K562 (cell line): ENCODE measurements around the gene USP10. TPM values are rescaled to one million over a fixed set of nuclear protein-coding genes. Genes with fewer than 3 reads are reported as not detected.

Experiments
- ATAC-seq: fragments of 200-7000 bp; cut with Tn5 transposase; 3 replicates; pipeline ENCODE4 v1.9.1; 2020; ENCODE audit warnings: moderate library complexity
- BruUV-seq: library from RNA; stranded (reverse); fragments of 400-500 nt; replicated peaks from 2 replicates; lab custom pipeline; 2021; lab: Mats Ljungman, UMichigan
- CTCF ChIA-PET: fragments of 300-600 bp; formaldehyde crosslinking; extraction: SDS; loops from one replicate; lab custom pipeline; 2021; ENCODE audit warnings: low intra/inter-chr PET ratio; lab: Yijun Ruan, JAX
- POLR2A ChIA-PET: fragments of 300-600, 350-650 bp; sonication (Branson Sonifier 250); formaldehyde crosslinking; extraction: SDS; loops from one replicate; lab custom pipeline; 2021; ENCODE audit warnings: antibody characterized with exemption, inconsistent platforms; lab: Yijun Ruan, JAX
- DNase-seq, 4 experiments: peaks; one replicate each; pipeline versions ENCODE4 v3.0.0 to v3.0.0-alpha.2; 2011 to 2018; ENCODE audit warnings: low spot score in 3 of 4, mixed read lengths in 3 of 4; ENCODE audit errors: extremely low read depth in 1 of 4
- FAIRE-seq: peaks from 2 replicates; lab custom pipeline; 2011; peaks lifted over from hg19 to GRCh38; lab: Jason Lieb, UNC
- H2AFZ ChIP-seq: 2 replicates; pipeline ENCODE4 v1.6.0; 2011; ENCODE audit warnings: low read depth, low read length, control low read depth, inconsistent platforms
- H3K27ac ChIP-seq: fragments of 200-600 bp; 3 replicates; pipeline ENCODE4 v1.8.0; 2011; ENCODE audit warnings: low read depth, mild to moderate bottlenecking, control low read depth, inconsistent platforms, low read length, moderate library complexity, mixed read lengths; ENCODE audit errors: extremely low read depth
- H3K27me3 ChIP-seq, 2 experiments: fragments of 300-600 bp in 1 of 2; 2 replicates in 1 of 2; 3 replicates in 1 of 2; pipeline versions ENCODE4 v1.6.0 to v1.8.0; 2011; ENCODE audit warnings: inconsistent platforms in 2 of 2, low read length in 2 of 2, mild to moderate bottlenecking in 1 of 2, mixed read lengths in 1 of 2, moderate library complexity in 1 of 2; ENCODE audit not compliant: control insufficient read depth in 2 of 2, insufficient read depth in 2 of 2
- H3K36me3 ChIP-seq: fragments of 300-600 bp; 3 replicates; pipeline ENCODE4 v1.8.0; 2011; ENCODE audit warnings: mild to moderate bottlenecking, low read length, inconsistent platforms; ENCODE audit not compliant: control insufficient read depth, insufficient read depth
- H3K4me1 ChIP-seq, 2 experiments: fragments of 200-600 bp in 1 of 2; replicated peaks in 1 of 2; 2 replicates in 1 of 2; 3 replicates in 1 of 2; pipeline versions ENCODE4 v1.5.1 to v1.8.0; 2011; ENCODE audit warnings: inconsistent platforms in 2 of 2, low read length in 2 of 2, mild to moderate bottlenecking in 1 of 2, mixed read lengths in 1 of 2, moderate library complexity in 1 of 2; ENCODE audit not compliant: control insufficient read depth in 2 of 2, insufficient read depth in 2 of 2
- H3K4me2 ChIP-seq: 2 replicates; pipeline ENCODE4 v1.6.1; 2011; ENCODE audit warnings: low read length, control low read depth, inconsistent platforms, mixed read lengths; ENCODE audit not compliant: insufficient read depth
- H3K4me3 ChIP-seq: fragments of 200-600 bp; sonication (generic), shearing (Covaris generic); 2 replicates; pipeline ENCODE4 v1.5.1; 2016; ENCODE audit warnings: control low read depth, inconsistent platforms
- H3K79me2 ChIP-seq: fragments of 200-600 bp; 3 replicates; pipeline ENCODE4 v1.8.0; 2011; ENCODE audit warnings: low read length, inconsistent platforms; ENCODE audit not compliant: control insufficient read depth, insufficient read depth
- H3K9ac ChIP-seq, 2 experiments: 2 replicates each; pipeline versions ENCODE4 v1.6.0 to v1.6.1; 2011; ENCODE audit warnings: low read depth in 2 of 2, low read length in 2 of 2, control low read depth in 1 of 2, inconsistent platforms in 1 of 2, mild to moderate bottlenecking in 1 of 2, mixed read lengths in 1 of 2; ENCODE audit not compliant: insufficient read depth in 1 of 2
- H3K9me1 ChIP-seq: one replicate; pipeline ENCODE4 v1.6.0; 2011; ENCODE audit warnings: inconsistent platforms, mild to moderate bottlenecking, low read length, moderate library complexity; ENCODE audit not compliant: control insufficient read depth, insufficient read depth
- H3K9me3 ChIP-seq: replicated peaks from 2 replicates; pipeline ENCODE4 v1.5.1; 2011; ENCODE audit warnings: low read depth, low read length, inconsistent platforms; ENCODE audit not compliant: control insufficient read depth, insufficient read depth
- H4K20me1 ChIP-seq: replicated peaks from 2 replicates; pipeline ENCODE4 v1.6.1; 2011; ENCODE audit warnings: low read length, inconsistent platforms, mixed read lengths; ENCODE audit not compliant: control insufficient read depth, insufficient read depth
- BCOR ChIP-seq: fragments of 450-650 bp; IDR thresholded peaks from 2 replicates; pipeline ENCODE4 v1.6.1; 2016
- BMI1 ChIP-seq: fragments of 150-350 bp; IDR thresholded peaks from 2 replicates; pipeline ENCODE4 v1.6.1; 2014; ENCODE audit warnings: low read length
- CEBPG ChIP-seq, 3 experiments: fragments of 200-800 bp in 1 of 3; sonication (Bioruptor generic) in 1 of 3; sonication (generic) in 1 of 3; formaldehyde crosslinking in 1 of 3; IDR thresholded peaks in 2 of 3; conservative IDR thresholded peaks in 1 of 3; 2 replicates each; pipeline versions ENCODE4 v1.6.1 to v1.8.0; 2016 to 2022; ENCODE audit warnings: missing compliant biosample characterization in 2 of 3, missing genetic modification characterization in 2 of 3, mild to moderate bottlenecking in 1 of 3, missing genetic modification reagents in 1 of 3
- FOXJ3 ChIP-seq: sonication (generic); formaldehyde crosslinking; IDR thresholded peaks from 2 replicates; pipeline ENCODE4 v1.4.0; 2020; ENCODE audit warnings: mild to moderate bottlenecking, missing genetic modification reagents
- LARP7 ChIP-seq: fragments of 450-650 bp; IDR thresholded peaks from 2 replicates; pipeline ENCODE4 v1.6.1; 2016
- NFIX ChIP-seq: fragments of 250-450 bp; sonication (Bioruptor Pico); IDR thresholded peaks from 2 replicates; pipeline ENCODE4 v1.4.0; 2020; ENCODE audit warnings: low read depth, mild to moderate bottlenecking, moderate library complexity
- POLR2AphosphoS5 ChIP-seq: IDR thresholded peaks from 2 replicates; pipeline ENCODE4 v1.6.1; 2011; ENCODE audit warnings: mild to moderate bottlenecking, low read depth, low read length, moderate library complexity; ENCODE audit not compliant: control insufficient read depth, insufficient read depth
- RCOR1 ChIP-seq, 2 experiments: IDR thresholded peaks; 2 replicates each; pipeline ENCODE4 v1.6.1; 2012; ENCODE audit warnings: low read depth in 2 of 2, low read length in 2 of 2, borderline replicate concordance in 1 of 2, improper control_type of control experiment in 1 of 2
- ZBTB17 ChIP-seq: fragments of 450-650 bp; formaldehyde crosslinking; IDR thresholded peaks from 2 replicates; pipeline ENCODE4 v1.4.0; 2020; ENCODE audit warnings: mild to moderate bottlenecking
- ZBTB34 ChIP-seq: fragments of 250-450 bp; sonication (Bioruptor Pico); IDR thresholded peaks from 2 replicates; pipeline ENCODE4 v1.8.0; 2021; ENCODE audit warnings: mild to moderate bottlenecking, moderate library complexity
- ZBTB43 ChIP-seq: sonication (generic); formaldehyde crosslinking; IDR thresholded peaks from 2 replicates; pipeline ENCODE4 v1.8.0; 2023; ENCODE audit warnings: mild to moderate bottlenecking, missing genetic modification reagents
- ZHX1 ChIP-seq: fragments of 150-350 bp; conservative IDR thresholded peaks from 2 replicates; pipeline ENCODE4 v1.6.1; 2014; ENCODE audit warnings: low read length
- ZNF280B ChIP-seq: fragments of 250-450 bp; sonication (Bioruptor Pico); IDR thresholded peaks from 2 replicates; pipeline ENCODE4 v1.5.1; 2021; ENCODE audit warnings: mild to moderate bottlenecking
- WGBS: fragments of 100-300 bp; shearing (Covaris generic); methylation state at CpG from one replicate; pipeline ENCODE4 v1.1.6; 2016; ENCODE audit warnings: low coverage, mixed read lengths; ENCODE audit not compliant: insufficient coverage; ENCODE audit errors: missing lambda C conversion rate; 5-methylcytosine and 5-hydroxymethylcytosine counted together
- in situ Hi-C: fragments of 300-500 bp; cut with MboI; formaldehyde crosslinking; loops from 4 replicates; pipeline ENCODE4 v1.15.0; 2018; ENCODE audit warnings: inconsistent platforms, mixed read lengths
- intact Hi-C: fragments of 100-400 bp; cut with micrococcal nuclease; formaldehyde crosslinking; loops from 2 replicates; pipeline ENCODE4 v1.14.2; 2022
- polyA plus RNA-seq, 8 experiments: library from polyadenylated mRNA; depleted of rRNA in 4 of 8; stranded (reverse) in 5 of 8; unstranded in 3 of 8; fragments of >200 nt; fragmentation: Nextera tagmentation in 2 of 8; fragmentation: Illumina TruSeq in 1 of 8; extraction: Ambion mirVana in 2 of 8; extraction: Trizol in 1 of 8; gene quantifications; 2 replicates each; pipeline versions ENCODE4 v1.2.1 to v1.2.3, GENCODE V29; 2011 to 2014; ENCODE audit warnings: inconsistent platforms in 1 of 8, missing spikeins in 1 of 8
- total RNA-seq, 7 experiments: library from RNA; depleted of rRNA in 6 of 7; stranded (reverse); fragments of >200 nt in 6 of 7; fragmentation: Illumina TruSeq in 2 of 7; extraction: Trizol in 2 of 7; gene quantifications; 2 replicates each; pipeline versions ENCODE4 v1.2.1 to v1.2.3, GENCODE V29; 2011 to 2021; ENCODE audit warnings: low replicate concordance in 1 of 7

USP10 gene
- total and polyA plus RNA-seq, 9 of the 15 experiments (the other 6 are each of a cell fraction or from before 2014, with no cell fraction given) = 61.7 to 197 (median 116) TPM

GRCh38 chr16:84810518-84811273 lies 110.9 kb downstream of the USP10 start (continued):
- no peak for TF ChIP-seq POLR2AphosphoS5
- no peak for TF ChIP-seq CEBPG (CRISPR knock-in tag; IDR thresholded peaks at IDR 0.05)
- TF ChIP-seq CEBPG (tag; conservative IDR thresholded peaks at IDR 0.05 in 1 of 2, IDR thresholded peaks at IDR 0.05 in 1 of 2) = peak in 1 of 2 experiments; percentile 81; a peak in 3 of 4 replicates
- no peak for TF ChIP-seq FOXJ3 (CRISPR knock-in tag)

- WGBS = 17% methylated on average over 2 of the region's 2 CpGs
- Histone ChIP-seq H2AFZ (no peak overlapping the region), H3K9ac (no peak overlapping the region), H3K9me3 (peaks cover 5% of the 10 kb centered on the region), H4K20me1 (no peaks in the 10 kb centered on the region), H3K36me3 (no peaks in the 10 kb centered on the region), H3K9me1 (no peaks in the 10 kb centered on the region), H3K4me1 (peaks cover 4 to 7% of the 10 kb centered on the region in 2 experiments; a peak in 4 of 5 replicates), H3K79me2 (no peaks in the 10 kb centered on the region), H3K4me2 (no peak overlapping the region), H3K27me3 (peaks cover 51 to 74% of the 10 kb centered on the region in 2 experiments), H3K4me3 (no peak overlapping the region), H3K27ac (no peak overlapping the region)
- FAIRE-seq = no peak
- in situ Hi-C loops (no loop called here), intact Hi-C loops (no loop called here)
- BruUV-seq = no TSS peak
- CTCF ChIA-PET = no interaction called here
- POLR2A ChIA-PET = no interaction called here
- ATAC-seq = no peak
- no peak for DNase-seq
- TF ChIP-seq ZNF280B (CRISPR knock-in tag) = no peak
- TF ChIP-seq ZBTB34 (CRISPR knock-in tag) = no peak
- peak; percentile 81 for TF ChIP-seq BCOR
- peak in 1 of 2 experiments; percentile 56; a peak in 1 of 4 replicates for TF ChIP-seq RCOR1 (IDR thresholded peaks at IDR 0.05; ENCODE audit: borderline replicate concordance in 1 of 2, low read depth in 2 of 2, low read length in 2 of 2)
- no peak for TF ChIP-seq ZBTB43 (CRISPR knock-in tag)
- TF ChIP-seq LARP7 = no peak
- TF ChIP-seq NFIX (CRISPR knock-in tag) = no peak
- TF ChIP-seq ZBTB17 (CRISPR knock-in tag) = no peak
- TF ChIP-seq BMI1 = no peak
- TF ChIP-seq ZHX1 = no peak
These were observed 111.7 kb downstream of the USP10 start for GRCh38 chr16:84811529-84811928.
